Kasumi-1 (cell line): ENCODE data around the gene CD83.

Source experiments
- DNase-seq, 2 experiments: peaks; one replicate each; lab custom pipeline; 2025; lab: John Stamatoyannopoulos, UW

The CD83 gene

GRCh38 chr6:14123386-14124111, 6.0 kb downstream of the CD83 start:
- DNase-seq, result peak; percentile 68 to 83

- no peak for DNase-seq
Observed at GRCh38 chr6:14125346-14125745, 7.8 kb downstream of the CD83 start.

- no peak for DNase-seq
Observed at GRCh38 chr6:14126191-14126590, 8.6 kb downstream of the CD83 start.

GRCh38 chr6:14127611-14128010, 10.0 kb downstream of the CD83 start:
- DNase-seq, result no peak

- DNase-seq, result no peak
Observed at GRCh38 chr6:14128012-14128411, 10.4 kb downstream of the CD83 start.

GRCh38 chr6:14128746-14129145, 11.2 kb downstream of the CD83 start:
- no peak for DNase-seq

GRCh38 chr6:14129575-14129974, 12.0 kb downstream of the CD83 start:
- peak; percentile 67 to 79 for DNase-seq

- no peak for DNase-seq
Observed at GRCh38 chr6:14130435-14131075, 13.0 kb downstream of the CD83 start.

- no peak for DNase-seq
Observed at GRCh38 chr6:14131579-14131978, 14.0 kb downstream of the CD83 start.

GRCh38 chr6:14132244-14132920, 14.8 kb downstream of the CD83 start:
- no peak for DNase-seq

- DNase-seq, result no peak
Observed at GRCh38 chr6:14132921-14133275, 15.3 kb downstream of the CD83 start.

- no peak for DNase-seq
Observed at GRCh38 chr6:14134211-14134910, 16.8 kb downstream of the CD83 start.

GRCh38 chr6:14135893-14136539, 18.4 kb downstream of the CD83 start:
- DNase-seq, result peak; percentile 40 to 44

- DNase-seq, result no peak
Observed at GRCh38 chr6:14138701-14139215, 21.2 kb downstream of the CD83 start.

GRCh38 chr6:14141351-14142062, 23.9 kb downstream of the CD83 start:
- DNase-seq, result no peak

GRCh38 chr6:14142063-14142450, 24.5 kb downstream of the CD83 start:
- no peak for DNase-seq

GRCh38 chr6:14142511-14143223, 25.1 kb downstream of the CD83 start:
- DNase-seq, result no peak

- DNase-seq, result no peak
Observed at GRCh38 chr6:14143305-14143704, 25.7 kb downstream of the CD83 start.

GRCh38 chr6:14144678-14145113, 27.1 kb downstream of the CD83 start:
- DNase-seq, result peak; percentile 69

GRCh38 chr6:14146506-14147096, 29.0 kb downstream of the CD83 start:
- no peak for DNase-seq
